Nephron (organoid): Measurements from ENCODE around the gene ITM2A.
A peak's percentile ranks its signal among the peaks of the same experiment; 100 is the strongest.

Source experiments
- H3K27ac Mint-ChIP-seq, 3 experiments: 2 replicates each; pipeline ENCODE4 v1.8.0; 2020; ENCODE audit warnings: mixed read lengths in 3 of 3, mild to moderate bottlenecking in 2 of 3, moderate library complexity in 1 of 3
- H3K27me3 Mint-ChIP-seq: 2 replicates; pipeline ENCODE4 v1.8.0; 2021; ENCODE audit warnings: low read depth, mild to moderate bottlenecking, moderate library complexity, mixed read lengths
- H3K36me3 Mint-ChIP-seq: 2 replicates; pipeline ENCODE4 v1.8.0; 2020; ENCODE audit warnings: low read depth, mixed read lengths
- H3K4me1 Mint-ChIP-seq: 2 replicates; pipeline ENCODE4 v1.8.0; 2020; ENCODE audit warnings: mixed read lengths
- H3K4me3 Mint-ChIP-seq, 3 experiments: 2 replicates each; pipeline ENCODE4 v1.8.0; 2020; ENCODE audit warnings: mild to moderate bottlenecking in 3 of 3, mixed read lengths in 3 of 3, moderate library complexity in 2 of 3
- H3K9me3 Mint-ChIP-seq: 2 replicates; pipeline ENCODE4 v1.8.0; 2020; ENCODE audit warnings: mixed read lengths
- CTCF ChIP-seq, 3 experiments: fragments of 200-600 bp; sonication (generic); IDR thresholded peaks; one replicate each; pipeline ENCODE4 v1.5.0; 2021; ENCODE audit warnings: antibody characterized with exemption in 3 of 3; ENCODE audit not compliant: unreplicated experiment in 3 of 3

The ITM2A gene

GRCh38 chrX:79409657-79410056, 42.5 kb upstream of the ITM2A start:
- peaks cover 9% of the 10 kb centered on the region for H3K9me3 Mint-ChIP-seq
- no peak for TF ChIP-seq CTCF (IDR thresholded peaks at IDR 0.05; ENCODE audit: unreplicated experiment in 3 of 3)
- H3K27ac Mint-ChIP-seq = peak overlapping the region in 1 of 3 experiments; percentile 75
- H3K4me1 Mint-ChIP-seq = peaks cover 10% of the 10 kb centered on the region
- no peaks in the 10 kb centered on the region for H3K36me3 Mint-ChIP-seq
- no peaks in the 10 kb centered on the region for H3K27me3 Mint-ChIP-seq
- no peak overlapping the region for H3K4me3 Mint-ChIP-seq

GRCh38 chrX:79408623-79409322, 41.6 kb upstream of the ITM2A start:
- Mint-ChIP-seq H3K4me3 (no peak overlapping the region), H3K36me3 (no peaks in the 10 kb centered on the region), H3K27me3 (no peaks in the 10 kb centered on the region), H3K27ac (no peak overlapping the region), H3K9me3 (peaks cover 11% of the 10 kb centered on the region), H3K4me1 (peaks cover 10% of the 10 kb centered on the region)
- no peak for TF ChIP-seq CTCF (IDR thresholded peaks at IDR 0.05; ENCODE audit: unreplicated experiment in 3 of 3)

GRCh38 chrX:79400623-79401022, 33.5 kb upstream of the ITM2A start:
- Mint-ChIP-seq H3K9me3 (peaks cover 12% of the 10 kb centered on the region), H3K4me1 (no peaks in the 10 kb centered on the region), H3K27me3 (no peaks in the 10 kb centered on the region)

GRCh38 chrX:79375340-79375739, 8.2 kb upstream of the ITM2A start:
- Mint-ChIP-seq H3K4me1 (no peaks in the 10 kb centered on the region), H3K27me3 (no peaks in the 10 kb centered on the region), H3K27ac (no peak overlapping the region), H3K4me3 (no peak overlapping the region), H3K9me3 (peaks cover 3% of the 10 kb centered on the region), H3K36me3 (no peaks in the 10 kb centered on the region)
- TF ChIP-seq CTCF (IDR thresholded peaks at IDR 0.05; ENCODE audit: unreplicated experiment in 3 of 3) = no peak

More at GRCh38 chrX:79400623-79401022, 33.5 kb upstream of the ITM2A start:
- H3K36me3 Mint-ChIP-seq = no peaks in the 10 kb centered on the region
- H3K27ac Mint-ChIP-seq = no peak overlapping the region
- no peak for TF ChIP-seq CTCF (IDR thresholded peaks at IDR 0.05; ENCODE audit: unreplicated experiment in 3 of 3)
- H3K4me3 Mint-ChIP-seq = no peak overlapping the region

GRCh38 chrX:79371640-79372039, 4.5 kb upstream of the ITM2A start:
- no peaks in the 10 kb centered on the region for H3K36me3 Mint-ChIP-seq
- H3K27ac Mint-ChIP-seq = peak overlapping the region in 1 of 3 experiments; percentile 40

More at GRCh38 chrX:79371640-79372039, 4.5 kb upstream of the ITM2A start:
- H3K4me1 Mint-ChIP-seq = peaks cover 9% of the 10 kb centered on the region
- H3K4me3 Mint-ChIP-seq = no peak overlapping the region
- no peaks in the 10 kb centered on the region for H3K9me3 Mint-ChIP-seq
- H3K27me3 Mint-ChIP-seq = no peaks in the 10 kb centered on the region
- TF ChIP-seq CTCF (IDR thresholded peaks at IDR 0.05; ENCODE audit: unreplicated experiment in 3 of 3) = no peak
